Adrenal gland (tissue), 5 donors: ENCODE measurements around the gene PANX2.

Source experiments
- CTCF ChIP-seq, 6 experiments: fragments of 450-650 bp in 4 of 6; fragments of 200-600 bp in 2 of 6; sonication (generic) in 1 of 6; IDR thresholded peaks; 1 replicate in 5 of 6; 2 replicates in 1 of 6; pipeline versions ENCODE4 v1.5.1 to v1.8.0; 2016 to 2021; ENCODE audit warnings: antibody characterized with exemption in 6 of 6, mild to moderate bottlenecking in 2 of 6, moderate library complexity in 1 of 6
- POLR2A ChIP-seq, 2 donors: fragments of 450-650 bp; IDR thresholded peaks; one replicate each; pipeline ENCODE4 v1.6.1; 2017; ENCODE audit warnings: antibody characterized with exemption in 2 of 2, mild to moderate bottlenecking in 2 of 2, moderate library complexity in 1 of 2
- donor health status: DM: no; HTN: no; CAD: no.

- TF ChIP-seq POLR2A (IDR thresholded peaks at IDR 0.05), result no peak
- no peak for TF ChIP-seq CTCF (IDR thresholded peaks at IDR 0.05)
These were observed 15.7 kb downstream of the PANX2 start for GRCh38 chr22:50186181-50186714.
